Mucosa of stomach (tissue), 1 donor: ENCODE results near the gene WNT3.

ENCODE experiments used
- H3K27me3 ChIP-seq: one replicate; pipeline ENCODE4 v1.7.0; 2013; ENCODE audit warnings: mild to moderate bottlenecking, low read length; ENCODE audit not compliant: control insufficient read depth, insufficient read depth
- H3K36me3 ChIP-seq: one replicate; pipeline ENCODE4 v1.7.0; 2013; ENCODE audit warnings: low read length; ENCODE audit not compliant: control insufficient read depth, insufficient read depth
- H3K4me1 ChIP-seq: one replicate; pipeline ENCODE4 v1.7.0; 2013; ENCODE audit warnings: mild to moderate bottlenecking, low read length; ENCODE audit not compliant: control insufficient read depth, insufficient read depth
- H3K4me3 ChIP-seq: one replicate; pipeline ENCODE4 v1.7.0; 2013; ENCODE audit warnings: low read length
- H3K9ac ChIP-seq: one replicate; pipeline ENCODE4 v1.7.0; 2013; ENCODE audit warnings: mild to moderate bottlenecking, low read length, moderate library complexity
- H3K9me3 ChIP-seq: one replicate; pipeline ENCODE4 v1.7.0; 2013; ENCODE audit warnings: mild to moderate bottlenecking, low read length, moderate library complexity; ENCODE audit not compliant: control insufficient read depth
- donor health status: Pancreatic carcinoma.

Gene WNT3

GRCh38 chr17:46789610-46790009, 28.9 kb downstream of the WNT3 start:
- Histone ChIP-seq H3K9me3 (no peaks in the 10 kb centered on the region), H3K4me1 (no peaks in the 10 kb centered on the region), H3K9ac (no peak overlapping the region), H3K27me3 (peaks cover 9% of the 10 kb centered on the region), H3K4me3 (no peak overlapping the region), H3K36me3 (no peaks in the 10 kb centered on the region)

GRCh38 chr17:46788796-46789195, 29.7 kb downstream of the WNT3 start:
- H3K4me1 ChIP-seq = no peaks in the 10 kb centered on the region
- H3K4me3 ChIP-seq = no peak overlapping the region
- no peaks in the 10 kb centered on the region for H3K9me3 ChIP-seq
- no peaks in the 10 kb centered on the region for H3K36me3 ChIP-seq
- no peak overlapping the region for H3K9ac ChIP-seq
- peaks cover 9% of the 10 kb centered on the region for H3K27me3 ChIP-seq

- H3K9ac ChIP-seq = no peak overlapping the region
- H3K36me3 ChIP-seq = no peaks in the 10 kb centered on the region
- no peaks in the 10 kb centered on the region for H3K9me3 ChIP-seq
- peaks cover 13% of the 10 kb centered on the region for H3K27me3 ChIP-seq
- H3K4me1 ChIP-seq = no peaks in the 10 kb centered on the region
- no peak overlapping the region for H3K4me3 ChIP-seq
Measured at GRCh38 chr17:46788300-46788699, 30.2 kb downstream of the WNT3 start.

- H3K27me3 ChIP-seq = peaks cover 13% of the 10 kb centered on the region
- no peak overlapping the region for H3K9ac ChIP-seq
- H3K4me1 ChIP-seq = peaks cover 6% of the 10 kb centered on the region
Measured at GRCh38 chr17:46787478-46787877, 31.0 kb downstream of the WNT3 start.

GRCh38 chr17:46785696-46786095, 32.8 kb downstream of the WNT3 start:
- peaks cover 13% of the 10 kb centered on the region for H3K27me3 ChIP-seq
- H3K36me3 ChIP-seq = no peaks in the 10 kb centered on the region
- no peak overlapping the region for H3K9ac ChIP-seq
- peaks cover 9% of the 10 kb centered on the region for H3K4me1 ChIP-seq
- H3K9me3 ChIP-seq = no peaks in the 10 kb centered on the region
- no peak overlapping the region for H3K4me3 ChIP-seq

More at GRCh38 chr17:46787478-46787877, 31.0 kb downstream of the WNT3 start:
- no peak overlapping the region for H3K4me3 ChIP-seq
- no peaks in the 10 kb centered on the region for H3K9me3 ChIP-seq
- no peaks in the 10 kb centered on the region for H3K36me3 ChIP-seq

GRCh38 chr17:46783031-46783593, 35.4 kb downstream of the WNT3 start:
- no peaks in the 10 kb centered on the region for H3K9me3 ChIP-seq
- H3K27me3 ChIP-seq = peaks cover 9% of the 10 kb centered on the region
- H3K4me3 ChIP-seq = no peak overlapping the region
- H3K4me1 ChIP-seq = peaks cover 9% of the 10 kb centered on the region
- no peak overlapping the region for H3K9ac ChIP-seq
- no peaks in the 10 kb centered on the region for H3K36me3 ChIP-seq

GRCh38 chr17:46782250-46782953, 36.1 kb downstream of the WNT3 start:
- Histone ChIP-seq H3K36me3 (no peaks in the 10 kb centered on the region), H3K9me3 (no peaks in the 10 kb centered on the region), H3K9ac (no peak overlapping the region), H3K4me3 (no peak overlapping the region), H3K4me1 (peaks cover 9% of the 10 kb centered on the region), H3K27me3 (peaks cover 9% of the 10 kb centered on the region)

- H3K27me3 ChIP-seq = peaks cover 9% of the 10 kb centered on the region
- no peaks in the 10 kb centered on the region for H3K36me3 ChIP-seq
- H3K4me3 ChIP-seq = no peak overlapping the region
- H3K9ac ChIP-seq = no peak overlapping the region
- H3K9me3 ChIP-seq = no peaks in the 10 kb centered on the region
- peaks cover 9% of the 10 kb centered on the region for H3K4me1 ChIP-seq
Measured at GRCh38 chr17:46780003-46780373, 38.5 kb downstream of the WNT3 start.

GRCh38 chr17:46777943-46778915, 40.3 kb downstream of the WNT3 start:
- H3K9ac ChIP-seq = no peak overlapping the region
- H3K9me3 ChIP-seq = no peaks in the 10 kb centered on the region
- no peaks in the 10 kb centered on the region for H3K36me3 ChIP-seq
- H3K4me1 ChIP-seq = peaks cover 9% of the 10 kb centered on the region
- no peak overlapping the region for H3K4me3 ChIP-seq
- H3K27me3 ChIP-seq = peaks cover 12% of the 10 kb centered on the region

GRCh38 chr17:46776298-46777005, 42.0 kb downstream of the WNT3 start:
- H3K9me3 ChIP-seq = no peaks in the 10 kb centered on the region
- no peak overlapping the region for H3K4me3 ChIP-seq
- peaks cover 24% of the 10 kb centered on the region for H3K27me3 ChIP-seq
- no peaks in the 10 kb centered on the region for H3K36me3 ChIP-seq
- H3K9ac ChIP-seq = no peak overlapping the region
- no peaks in the 10 kb centered on the region for H3K4me1 ChIP-seq

- Histone ChIP-seq H3K36me3 (no peaks in the 10 kb centered on the region), H3K4me1 (no peaks in the 10 kb centered on the region), H3K27me3 (peaks cover 36% of the 10 kb centered on the region), H3K4me3 (no peak overlapping the region), H3K9ac (no peak overlapping the region), H3K9me3 (no peaks in the 10 kb centered on the region)
Measured at GRCh38 chr17:46774108-46774737, 44.3 kb downstream of the WNT3 start.
